Activated CD4-positive, alpha-beta T cell treated with anti-CD3 and anti-CD28 coated beads, Interleukin-2, amount 50 U/mL, for 16 hours (primary cell): ENCODE data around the gene KMT5B.

Experiments used
- DNase-seq: peaks from one replicate; pipeline ENCODE4 v3.0.0-alpha.2; 2020

KMT5B gene

GRCh38 chr11:68179847-68180246 is 33.2 kb downstream of the KMT5B start:
- no peak for DNase-seq

- no peak for DNase-seq
Measured at GRCh38 chr11:68177877-68178276, 35.2 kb downstream of the KMT5B start.

GRCh38 chr11:68173926-68174325 is 39.2 kb downstream of the KMT5B start:
- DNase-seq, result no peak

GRCh38 chr11:68169442-68169841 is 43.7 kb downstream of the KMT5B start:
- DNase-seq, result no peak

- DNase-seq, result no peak
Measured at GRCh38 chr11:68168694-68169093, 44.4 kb downstream of the KMT5B start.

- no peak for DNase-seq
Measured at GRCh38 chr11:68167474-68167873, 45.6 kb downstream of the KMT5B start.

GRCh38 chr11:68166969-68167368 is 46.1 kb downstream of the KMT5B start:
- DNase-seq, result no peak

- no peak for DNase-seq
Measured at GRCh38 chr11:68165601-68166000, 47.5 kb downstream of the KMT5B start.

- DNase-seq, result no peak
Measured at GRCh38 chr11:68164437-68164836, 48.7 kb downstream of the KMT5B start.

- DNase-seq, result no peak
Measured at GRCh38 chr11:68163691-68164090, 49.4 kb downstream of the KMT5B start.

GRCh38 chr11:68160100-68160695 is 52.9 kb downstream of the KMT5B start:
- no peak for DNase-seq

GRCh38 chr11:68159665-68160064 is 53.4 kb downstream of the KMT5B start:
- DNase-seq, result no peak

GRCh38 chr11:68159161-68159560 is 53.9 kb downstream of the KMT5B start:
- DNase-seq, result no peak

GRCh38 chr11:68158580-68158979 is 54.5 kb downstream of the KMT5B start:
- DNase-seq, result no peak

GRCh38 chr11:68153742-68154141 is 59.4 kb downstream of the KMT5B start:
- DNase-seq, result no peak

- DNase-seq, result no peak
Measured at GRCh38 chr11:68150037-68150436, 63.1 kb downstream of the KMT5B start.

- no peak for DNase-seq
Measured at GRCh38 chr11:68149417-68149816, 63.7 kb downstream of the KMT5B start.

- DNase-seq, result no peak
Measured at GRCh38 chr11:68148879-68149278, 64.2 kb downstream of the KMT5B start.

GRCh38 chr11:68148071-68148805 is 64.9 kb downstream of the KMT5B start:
- no peak for DNase-seq

- no peak for DNase-seq
Measured at GRCh38 chr11:68146704-68147474, 66.2 kb downstream of the KMT5B start.

GRCh38 chr11:68146010-68146540 is 67.0 kb downstream of the KMT5B start:
- no peak for DNase-seq

GRCh38 chr11:68145120-68145866 is 67.8 kb downstream of the KMT5B start:
- no peak for DNase-seq

- DNase-seq, result no peak
Measured at GRCh38 chr11:68143310-68143689, 69.8 kb downstream of the KMT5B start.
